Chondrocyte (in vitro differentiated cells): ENCODE results near the gene LLGL2. TPM values are rescaled to one million over a fixed set of nuclear protein-coding genes. Genes with fewer than 3 reads are reported as not detected.
A peak's percentile ranks its signal among the peaks of the same experiment; 100 is the strongest.

ENCODE experiments used
- DNase-seq: peaks from one replicate; pipeline ENCODE4 v3.0.0; 2021; ENCODE audit warnings: mixed read lengths, low spot score
- H3K27ac Mint-ChIP-seq: one replicate; pipeline ENCODE4 v1.8.0; 2021; ENCODE audit warnings: mild to moderate bottlenecking, moderate library complexity, mixed read lengths; ENCODE audit not compliant: unreplicated experiment
- H3K27me3 Mint-ChIP-seq: 2 replicates; pipeline ENCODE4 v1.8.0; 2021; ENCODE audit warnings: low read depth, mixed read lengths
- H3K36me3 Mint-ChIP-seq: 2 replicates; pipeline ENCODE4 v1.8.0; 2021; ENCODE audit warnings: low read depth, mixed read lengths
- H3K4me1 Mint-ChIP-seq: 2 replicates; pipeline ENCODE4 v1.8.0; 2021; ENCODE audit warnings: low read depth, mild to moderate bottlenecking, mixed read lengths
- H3K4me3 Mint-ChIP-seq: one replicate; pipeline ENCODE4 v1.8.0; 2021; ENCODE audit warnings: mild to moderate bottlenecking, moderate library complexity, mixed read lengths; ENCODE audit not compliant: unreplicated experiment
- H3K9me3 Mint-ChIP-seq: 2 replicates; pipeline ENCODE4 v1.8.0; 2021; ENCODE audit warnings: low read depth, mixed read lengths
- total RNA-seq: library from RNA; stranded (reverse); gene quantifications from 3 replicates; pipeline ENCODE4 v1.2.1, GENCODE V29; 2021
- TF ChIP-seq, protein P1 (sequence below): fragments of 200-600 bp; sonication (generic); IDR thresholded peaks from 2 replicates; pipeline ENCODE4 v1.5.0; 2021; ENCODE audit warnings: antibody characterized with exemption, mild to moderate bottlenecking, moderate library complexity

LLGL2 gene
- total RNA-seq, 1 donor from 2014 or later: 1.8 TPM

- Mint-ChIP-seq H3K27ac (no peak overlapping the region), H3K27me3 (peaks cover 2% of the 10 kb centered on the region), H3K4me3 (no peak overlapping the region), H3K4me1 (peaks cover 4% of the 10 kb centered on the region), H3K9me3 (no peaks in the 10 kb centered on the region), H3K36me3 (peaks cover 2% of the 10 kb centered on the region)
- DNase-seq: no peak
- TF ChIP-seq, protein P1, sequence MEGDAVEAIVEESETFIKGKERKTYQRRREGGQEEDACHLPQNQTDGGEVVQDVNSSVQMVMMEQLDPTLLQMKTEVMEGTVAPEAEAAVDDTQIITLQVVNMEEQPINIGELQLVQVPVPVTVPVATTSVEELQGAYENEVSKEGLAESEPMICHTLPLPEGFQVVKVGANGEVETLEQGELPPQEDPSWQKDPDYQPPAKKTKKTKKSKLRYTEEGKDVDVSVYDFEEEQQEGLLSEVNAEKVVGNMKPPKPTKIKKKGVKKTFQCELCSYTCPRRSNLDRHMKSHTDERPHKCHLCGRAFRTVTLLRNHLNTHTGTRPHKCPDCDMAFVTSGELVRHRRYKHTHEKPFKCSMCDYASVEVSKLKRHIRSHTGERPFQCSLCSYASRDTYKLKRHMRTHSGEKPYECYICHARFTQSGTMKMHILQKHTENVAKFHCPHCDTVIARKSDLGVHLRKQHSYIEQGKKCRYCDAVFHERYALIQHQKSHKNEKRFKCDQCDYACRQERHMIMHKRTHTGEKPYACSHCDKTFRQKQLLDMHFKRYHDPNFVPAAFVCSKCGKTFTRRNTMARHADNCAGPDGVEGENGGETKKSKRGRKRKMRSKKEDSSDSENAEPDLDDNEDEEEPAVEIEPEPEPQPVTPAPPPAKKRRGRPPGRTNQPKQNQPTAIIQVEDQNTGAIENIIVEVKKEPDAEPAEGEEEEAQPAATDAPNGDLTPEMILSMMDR: no peak
Measured at GRCh38 chr17:75523647-75524046, 1.9 kb upstream of the LLGL2 start.

GRCh38 chr17:75524269-75524969, 1.1 kb upstream of the LLGL2 start:
- Mint-ChIP-seq H3K36me3 (peaks cover 2% of the 10 kb centered on the region), H3K27ac (no peak overlapping the region), H3K4me1 (peaks cover 4% of the 10 kb centered on the region), H3K9me3 (no peaks in the 10 kb centered on the region), H3K27me3 (peaks cover 2% of the 10 kb centered on the region), H3K4me3 (peak overlapping the region; percentile 55)
- DNase-seq: no peak
- TF ChIP-seq, protein P1: no peak

DNA sequence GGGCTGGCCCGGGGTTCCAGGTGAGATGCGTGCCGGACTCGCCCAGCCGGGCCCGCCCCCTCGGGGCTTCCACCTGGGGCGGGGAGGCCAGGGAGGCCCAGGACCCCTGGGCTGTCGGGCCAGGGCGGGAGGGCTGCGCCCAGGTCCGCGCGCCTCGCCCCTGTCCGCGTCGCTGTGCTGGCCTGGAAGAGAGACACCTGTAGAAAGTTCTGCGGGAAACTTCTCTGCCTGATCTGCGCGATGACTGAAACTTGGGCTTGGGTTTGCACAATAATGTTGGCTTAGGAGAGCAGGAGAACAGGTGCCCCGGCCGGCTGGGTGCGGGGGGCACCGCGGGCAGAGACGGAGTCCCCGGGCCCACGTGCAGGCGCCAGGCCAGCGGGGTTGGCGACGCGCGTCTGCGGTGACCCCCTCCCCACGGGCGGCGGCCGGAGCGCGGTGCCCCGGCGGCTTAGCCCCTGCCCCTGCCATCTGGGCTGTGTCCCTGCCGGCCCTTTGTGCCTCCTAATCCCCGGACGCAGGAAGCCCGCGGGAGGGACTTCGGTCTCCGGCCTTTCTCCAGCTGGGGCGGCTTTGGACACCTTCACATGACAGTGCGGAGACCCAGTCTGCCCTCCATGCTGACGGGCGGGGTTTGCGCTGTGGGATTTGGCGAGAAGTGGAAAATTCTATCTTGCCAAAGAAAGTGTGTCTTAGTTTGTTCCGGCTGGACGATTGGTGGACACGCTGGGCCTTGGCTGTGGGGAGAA, 483 bp downstream of the LLGL2 start:
- Mint-ChIP-seq H3K4me1 (peaks cover 4% of the 10 kb centered on the region), H3K36me3 (no peaks in the 10 kb centered on the region), H3K4me3 (peak overlapping the region; percentile 49), H3K27me3 (peaks cover 2% of the 10 kb centered on the region), H3K27ac (no peak overlapping the region), H3K9me3 (no peaks in the 10 kb centered on the region)
- TF ChIP-seq, protein P1: no peak
- no peak for DNase-seq

GRCh38 chr17:75526555-75527270, 1.2 kb downstream of the LLGL2 start:
- Mint-ChIP-seq H3K27ac (no peak overlapping the region), H3K9me3 (no peaks in the 10 kb centered on the region)
- DNase-seq: no peak

More at GRCh38 chr17:75526555-75527270, 1.2 kb downstream of the LLGL2 start:
- TF ChIP-seq, protein P1: no peak
- Mint-ChIP-seq H3K36me3 (no peaks in the 10 kb centered on the region), H3K4me1 (peaks cover 4% of the 10 kb centered on the region), H3K4me3 (peak overlapping the region; percentile 49), H3K27me3 (peaks cover 2% of the 10 kb centered on the region)
